PC-9 (cell line): Measurements from ENCODE around the gene CPXM2. TPM values are rescaled to one million over a fixed set of nuclear protein-coding genes. Genes with fewer than 3 reads are reported as not detected.

Source experiments
- BruUV-seq: library from RNA; stranded (reverse); fragments of 400-500 nt; replicated peaks from 2 replicates; lab custom pipeline; 2021; lab: Mats Ljungman, UMichigan
- CTCF ChIA-PET: fragments of 300-600 bp; sonication (Branson Sonifier 250); formaldehyde crosslinking; loops from one replicate; lab custom pipeline; 2022; ENCODE audit warnings: antibody characterized with exemption; lab: Charles Lee
- POLR2A ChIA-PET: fragments of 300-600 bp; sonication (Branson Sonifier 250); formaldehyde crosslinking; loops from one replicate; lab custom pipeline; 2022; ENCODE audit warnings: antibody characterized with exemption; ENCODE audit not compliant: unreplicated experiment; lab: Charles Lee
- DNase-seq, 2 experiments: peaks; one replicate each; pipeline versions ENCODE4 v3.0.0 to v3.0.0-alpha.2; 2015 to 2022; ENCODE audit warnings: mixed read lengths in 1 of 2
- H2AFZ ChIP-seq: fragments of 200-600 bp; sonication (generic); 2 replicates; pipeline ENCODE4 v1.8.1; 2017; ENCODE audit warnings: antibody characterized with exemption
- H3F3A ChIP-seq: fragments of 200-600 bp; sonication (generic); 2 replicates; pipeline ENCODE4 v1.8.1; 2017; ENCODE audit warnings: antibody characterized with exemption, mild to moderate bottlenecking, low read depth; ENCODE audit not compliant: insufficient read depth
- H3K27ac ChIP-seq: fragments of 200-600 bp; sonication (generic); 2 replicates; pipeline ENCODE4 v1.6.1; 2016; ENCODE audit warnings: mixed run types
- H3K27me3 ChIP-seq: fragments of 200-600 bp; sonication (generic); 2 replicates; pipeline ENCODE4 v1.6.1; 2016; ENCODE audit warnings: low read depth, mixed run types; ENCODE audit not compliant: insufficient read depth
- H3K36me3 ChIP-seq: fragments of 200-600 bp; sonication (generic); 2 replicates; pipeline ENCODE4 v1.6.1; 2016; ENCODE audit warnings: low read depth, mixed run types
- H3K4me1 ChIP-seq: fragments of 200-600 bp; sonication (generic); replicated peaks from 2 replicates; pipeline ENCODE4 v1.6.1; 2016; ENCODE audit warnings: mixed run types; ENCODE audit not compliant: insufficient read depth
- H3K4me2 ChIP-seq: fragments of 200-600 bp; sonication (generic); 2 replicates; pipeline ENCODE4 v1.6.1; 2017; ENCODE audit warnings: mixed run types
- H3K4me3 ChIP-seq: fragments of 200-600 bp; sonication (generic); 2 replicates; pipeline ENCODE4 v1.6.1; 2016; ENCODE audit warnings: mixed run types
- H3K79me2 ChIP-seq: fragments of 200-600 bp; sonication (generic); 2 replicates; pipeline ENCODE4 v1.6.1; 2017; ENCODE audit warnings: low read depth, mixed run types
- H3K9me2 ChIP-seq: fragments of 200-600 bp; sonication (generic); 2 replicates; pipeline ENCODE4 v1.8.1; 2017; ENCODE audit warnings: mild to moderate bottlenecking; ENCODE audit not compliant: insufficient read depth
- H3K9me3 ChIP-seq: fragments of 200-600 bp; sonication (generic); 2 replicates; pipeline ENCODE4 v1.8.1; 2016; ENCODE audit warnings: low read depth; ENCODE audit not compliant: insufficient read depth
- H4K20me1 ChIP-seq: fragments of 200-600 bp; sonication (generic); 2 replicates; pipeline ENCODE4 v1.8.1; 2017; ENCODE audit not compliant: insufficient read depth
- CTCF ChIP-seq: fragments of 200-600 bp; sonication (generic); conservative IDR thresholded peaks from 2 replicates; pipeline ENCODE4 v1.6.1; 2017; ENCODE audit warnings: mixed run types, antibody characterized with exemption, mild to moderate bottlenecking, moderate library complexity
- EZH2 ChIP-seq: fragments of 200-600 bp; sonication (generic); IDR thresholded peaks from 2 replicates; pipeline ENCODE4 v1.8.0; 2017; ENCODE audit warnings: antibody characterized with exemption, low read depth
- intact Hi-C: fragments of 100-400 bp; cut with micrococcal nuclease; formaldehyde crosslinking; loops from one replicate; pipeline ENCODE4 v1.10.0; 2022; ENCODE audit not compliant: unreplicated experiment
- total RNA-seq: library from RNA; stranded (reverse); gene quantifications from 2 replicates; pipeline ENCODE4 v1.2.3, GENCODE V29; 2021

Gene CPXM2
- total RNA-seq, 1 experiment from 2014 or later, result not detected

- Histone ChIP-seq H2AFZ (no peak overlapping the region), H3K9me3 (no peaks in the 10 kb centered on the region), H3K36me3 (no peaks in the 10 kb centered on the region), H3K27me3 (peaks cover 63% of the 10 kb centered on the region), H3K4me2 (no peak overlapping the region), H3K27ac (no peak overlapping the region), H3K4me1 (no peaks in the 10 kb centered on the region), H3K4me3 (no peak overlapping the region), H4K20me1 (no peaks in the 10 kb centered on the region), H3F3A (no peaks in the 10 kb centered on the region), H3K79me2 (no peaks in the 10 kb centered on the region), H3K9me2 (no peaks in the 10 kb centered on the region)
- ChIA-PET POLR2A (no interaction called here), CTCF (no interaction called here)
- BruUV-seq, result no TSS peak
- TF ChIP-seq CTCF (no peak), EZH2 (no peak)
- no peak for DNase-seq
- intact Hi-C loops, result no loop called here
Measured at GRCh38 chr10:123858077-123858681, 33.4 kb downstream of the CPXM2 start.

- Histone ChIP-seq H3K36me3 (no peaks in the 10 kb centered on the region), H3K27me3 (peaks cover 58% of the 10 kb centered on the region), H3K27ac (no peak overlapping the region), H3K9me2 (no peaks in the 10 kb centered on the region), H4K20me1 (no peaks in the 10 kb centered on the region), H3K4me1 (no peaks in the 10 kb centered on the region), H3K79me2 (no peaks in the 10 kb centered on the region), H3K4me2 (no peak overlapping the region), H3K9me3 (no peaks in the 10 kb centered on the region), H3F3A (no peaks in the 10 kb centered on the region), H2AFZ (no peak overlapping the region), H3K4me3 (no peak overlapping the region)
- DNase-seq, result no peak
- no TSS peak for BruUV-seq
- TF ChIP-seq EZH2 (no peak), CTCF (no peak)
- ChIA-PET CTCF (no interaction called here), POLR2A (no interaction called here)
- intact Hi-C loops, result no loop called here
Measured at GRCh38 chr10:123857616-123858015, 34.0 kb downstream of the CPXM2 start.

- Histone ChIP-seq H3K27ac (no peak overlapping the region), H3K9me2 (no peaks in the 10 kb centered on the region), H4K20me1 (no peaks in the 10 kb centered on the region), H3K79me2 (no peaks in the 10 kb centered on the region), H3F3A (no peaks in the 10 kb centered on the region), H3K27me3 (peaks cover 61% of the 10 kb centered on the region), H3K9me3 (no peaks in the 10 kb centered on the region), H3K4me1 (no peaks in the 10 kb centered on the region), H3K4me2 (no peak overlapping the region), H3K4me3 (no peak overlapping the region), H3K36me3 (no peaks in the 10 kb centered on the region), H2AFZ (no peak overlapping the region)
- ChIA-PET CTCF (no interaction called here), POLR2A (no interaction called here)
- intact Hi-C loops, result no loop called here
- no peak for DNase-seq
- TF ChIP-seq CTCF, result no peak
- TF ChIP-seq EZH2, result no peak
- no TSS peak for BruUV-seq
Measured at GRCh38 chr10:123855008-123855684, 36.5 kb downstream of the CPXM2 start.
